Loucy (cell line): Measurements from ENCODE around the gene SYCP2.

Experiments used
- EZH2phosphoT487 ChIP-seq: fragments of 200-600 bp; IDR thresholded peaks from 2 replicates; pipeline ENCODE4 v1.6.1; 2018; ENCODE audit warnings: antibody characterized with exemption, mild to moderate bottlenecking, moderate library complexity, borderline replicate concordance
- TF ChIP-seq, protein P1 (sequence below): fragments of 200-600 bp; sonication (generic); conservative IDR thresholded peaks from 2 replicates; pipeline ENCODE4 v1.5.1; 2014; ENCODE audit warnings: mild to moderate bottlenecking, antibody characterized with exemption, low read length

DNA sequence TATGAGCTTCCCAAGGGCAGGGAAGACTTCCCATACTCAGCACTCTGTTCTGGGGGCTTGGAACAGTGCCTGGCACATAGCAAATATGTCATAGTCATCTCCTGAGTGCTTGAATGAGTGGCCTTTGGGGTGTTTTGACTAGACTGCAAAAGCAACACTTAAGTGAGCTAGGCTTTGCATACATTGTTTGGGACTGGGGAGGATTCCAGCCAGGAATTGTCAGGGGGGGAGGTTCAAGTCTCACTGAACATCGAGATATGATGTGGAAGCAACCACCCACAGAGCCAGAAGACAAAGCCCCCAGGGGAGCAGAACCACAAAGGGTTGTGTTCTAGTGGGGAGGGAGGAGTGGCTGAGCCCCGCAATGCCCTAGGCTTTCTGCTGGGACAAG, 98.4 kb downstream of the SYCP2 start:
- TF ChIP-seq, protein P1, sequence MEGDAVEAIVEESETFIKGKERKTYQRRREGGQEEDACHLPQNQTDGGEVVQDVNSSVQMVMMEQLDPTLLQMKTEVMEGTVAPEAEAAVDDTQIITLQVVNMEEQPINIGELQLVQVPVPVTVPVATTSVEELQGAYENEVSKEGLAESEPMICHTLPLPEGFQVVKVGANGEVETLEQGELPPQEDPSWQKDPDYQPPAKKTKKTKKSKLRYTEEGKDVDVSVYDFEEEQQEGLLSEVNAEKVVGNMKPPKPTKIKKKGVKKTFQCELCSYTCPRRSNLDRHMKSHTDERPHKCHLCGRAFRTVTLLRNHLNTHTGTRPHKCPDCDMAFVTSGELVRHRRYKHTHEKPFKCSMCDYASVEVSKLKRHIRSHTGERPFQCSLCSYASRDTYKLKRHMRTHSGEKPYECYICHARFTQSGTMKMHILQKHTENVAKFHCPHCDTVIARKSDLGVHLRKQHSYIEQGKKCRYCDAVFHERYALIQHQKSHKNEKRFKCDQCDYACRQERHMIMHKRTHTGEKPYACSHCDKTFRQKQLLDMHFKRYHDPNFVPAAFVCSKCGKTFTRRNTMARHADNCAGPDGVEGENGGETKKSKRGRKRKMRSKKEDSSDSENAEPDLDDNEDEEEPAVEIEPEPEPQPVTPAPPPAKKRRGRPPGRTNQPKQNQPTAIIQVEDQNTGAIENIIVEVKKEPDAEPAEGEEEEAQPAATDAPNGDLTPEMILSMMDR: no peak
- no peak for TF ChIP-seq EZH2phosphoT487
